Measurements from ENCODE around the gene PYGB.

Gene PYGB

DNA sequence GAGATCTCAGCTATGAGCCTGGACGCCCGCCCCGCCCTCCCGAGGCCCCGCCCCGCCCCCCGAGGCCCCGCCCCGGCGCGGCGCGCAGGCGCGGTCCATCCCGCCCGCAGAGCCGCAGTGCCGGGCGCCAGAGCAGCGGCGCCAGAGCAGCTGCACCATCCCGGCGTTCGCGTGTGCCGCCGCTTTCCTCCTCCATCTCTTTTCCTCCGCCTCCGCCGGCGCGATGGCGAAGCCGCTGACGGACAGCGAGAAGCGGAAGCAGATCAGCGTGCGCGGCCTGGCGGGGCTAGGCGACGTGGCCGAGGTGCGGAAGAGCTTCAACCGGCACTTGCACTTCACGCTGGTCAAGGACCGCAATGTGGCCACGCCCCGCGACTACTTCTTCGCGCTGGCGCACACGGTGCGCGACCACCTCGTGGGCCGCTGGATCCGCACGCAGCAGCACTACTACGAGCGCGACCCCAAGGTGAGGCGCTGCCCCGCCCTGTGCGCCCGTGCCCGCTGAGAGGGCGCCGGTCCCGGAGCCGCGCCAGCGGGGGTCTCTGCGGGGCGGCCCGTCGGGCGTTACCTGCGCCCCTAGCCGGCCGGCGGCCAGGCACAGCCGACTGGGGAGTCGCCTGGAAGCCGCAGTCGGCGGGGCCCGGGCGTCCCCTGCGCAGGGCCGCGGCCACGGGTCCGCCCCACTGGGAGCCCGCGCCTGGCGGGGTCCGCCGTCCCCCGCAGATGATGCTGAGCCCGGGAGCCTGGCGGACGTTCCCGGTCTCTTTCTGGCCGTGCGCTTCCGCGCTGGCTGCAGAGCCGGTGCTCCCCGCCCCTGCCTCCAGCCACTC lies at the start of gene PYGB:
PYGB (plus strand) TSS at position 130 of the 830 bp plus-strand sequence; CDS start at position 224, 94 bp downstream.
- H3K4me3 ChIP-seq (ENCODE audit: low read depth, low read length), result peak within 1 kb of the TSS; percentile 73

GRCh38 chr20:25198663-25199383 lies 49.1 kb upstream of the PYGB start:
- H3K4me3 ChIP-seq (ENCODE audit: low read depth, low read length), result no peak overlapping the region

- H3K4me3 ChIP-seq (ENCODE audit: low read depth, low read length), result no peak overlapping the region
These were observed 48.2 kb upstream of the PYGB start for GRCh38 chr20:25199473-25200260.

GRCh38 chr20:25203089-25203488 lies 44.8 kb upstream of the PYGB start:
- no peak overlapping the region for H3K4me3 ChIP-seq (ENCODE audit: low read depth, low read length)

GRCh38 chr20:25203871-25204320 lies 44.0 kb upstream of the PYGB start:
- no peak overlapping the region for H3K4me3 ChIP-seq (ENCODE audit: low read depth, low read length)

- no peak overlapping the region for H3K4me3 ChIP-seq (ENCODE audit: low read depth, low read length)
These were observed 43.2 kb upstream of the PYGB start for GRCh38 chr20:25204550-25205276.

DNA sequence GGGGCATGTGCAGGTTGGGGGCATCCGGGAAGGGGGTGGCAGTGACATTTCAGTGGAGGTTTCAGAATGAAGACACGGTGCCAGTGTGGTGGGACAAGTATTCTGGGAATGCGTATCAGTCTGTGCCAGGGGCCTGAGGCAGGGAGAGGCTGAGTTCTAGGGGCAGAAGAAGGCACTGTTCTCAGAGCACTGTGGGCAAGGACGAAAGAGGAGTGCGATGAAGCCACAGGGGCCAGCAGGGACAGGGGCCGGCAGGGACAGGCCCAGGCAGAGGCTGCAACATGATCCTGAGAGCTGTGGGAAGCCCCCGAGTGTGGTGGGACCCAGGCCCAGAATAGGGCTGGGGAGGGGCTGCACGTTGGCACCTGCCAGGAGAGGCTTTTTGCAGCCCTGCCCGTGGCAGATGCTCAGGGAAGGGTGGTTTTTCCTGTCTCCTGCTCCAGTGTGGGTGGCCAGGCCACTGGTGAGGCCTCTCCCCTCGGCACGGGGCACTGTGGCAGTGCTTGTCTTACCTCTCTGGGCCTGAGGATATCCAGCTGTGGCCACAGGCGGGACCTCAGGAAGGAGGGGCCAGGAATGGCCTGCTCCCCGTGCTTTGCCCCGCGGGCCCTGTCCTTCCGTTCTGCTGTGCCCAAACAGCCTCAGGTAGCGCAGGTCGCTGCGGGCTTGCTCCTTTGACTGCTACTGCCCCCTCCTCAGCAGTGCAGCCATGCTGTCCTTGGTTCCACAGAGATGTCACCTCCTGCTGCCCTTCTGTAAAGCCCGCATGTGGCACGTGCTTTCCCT lies 42.4 kb upstream of the PYGB start:
- no peak overlapping the region for H3K4me3 ChIP-seq (ENCODE audit: low read depth, low read length)

GRCh38 chr20:25206063-25206403 lies 41.9 kb upstream of the PYGB start:
- no peak overlapping the region for H3K4me3 ChIP-seq (ENCODE audit: low read depth, low read length)

- no peak overlapping the region for H3K4me3 ChIP-seq (ENCODE audit: low read depth, low read length)
These were observed 41.3 kb upstream of the PYGB start for GRCh38 chr20:25206548-25206947.

- H3K4me3 ChIP-seq (ENCODE audit: low read depth, low read length), result no peak overlapping the region
These were observed 40.5 kb upstream of the PYGB start for GRCh38 chr20:25207149-25207959.

- no peak overlapping the region for H3K4me3 ChIP-seq (ENCODE audit: low read depth, low read length)
These were observed 39.8 kb upstream of the PYGB start for GRCh38 chr20:25207960-25208534.

DNA sequence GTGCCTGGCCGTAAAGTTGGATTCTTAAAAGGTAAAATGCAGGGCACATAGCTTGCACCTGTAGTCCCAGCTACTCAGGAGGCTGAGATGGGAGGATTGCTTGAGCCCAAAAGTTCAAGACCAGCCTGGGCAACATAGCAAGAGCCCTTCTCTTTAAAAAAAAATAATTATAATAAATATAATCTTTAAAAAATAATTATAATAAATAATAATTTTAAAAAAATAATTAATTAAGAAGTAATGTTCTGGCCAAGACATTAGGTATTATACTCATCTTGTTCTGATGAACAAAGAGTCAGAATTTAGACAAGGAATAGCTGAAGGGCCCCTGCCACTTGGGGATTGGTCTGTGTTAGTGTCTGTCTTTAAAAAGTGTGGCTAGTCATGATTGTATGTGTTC lies 38.5 kb upstream of the PYGB start:
- H3K4me3 ChIP-seq (ENCODE audit: low read depth, low read length), result no peak overlapping the region

DNA sequence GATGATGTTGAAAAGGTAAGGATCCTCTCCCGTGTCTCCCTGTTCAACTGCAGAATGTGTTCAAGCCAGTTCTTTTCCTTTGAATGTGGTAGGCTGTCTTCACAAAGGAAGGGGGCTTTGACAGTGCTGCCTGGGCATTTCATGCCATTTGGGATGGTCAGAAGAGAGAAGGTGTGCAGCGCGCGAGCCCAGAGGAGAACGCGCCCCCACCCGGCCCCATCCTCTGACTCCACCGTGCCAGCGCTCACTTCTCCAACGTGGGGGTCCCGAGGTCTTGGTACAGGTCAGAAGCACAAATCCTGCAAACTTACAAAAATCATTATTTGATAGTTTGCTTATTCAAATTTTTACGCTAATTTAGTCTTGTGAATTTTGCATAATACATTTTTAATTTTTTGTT lies 38.0 kb upstream of the PYGB start:
- H3K4me3 ChIP-seq (ENCODE audit: low read depth, low read length), result no peak overlapping the region

GRCh38 chr20:25211273-25211672 lies 36.6 kb upstream of the PYGB start:
- H3K4me3 ChIP-seq (ENCODE audit: low read depth, low read length), result no peak overlapping the region

DNA sequence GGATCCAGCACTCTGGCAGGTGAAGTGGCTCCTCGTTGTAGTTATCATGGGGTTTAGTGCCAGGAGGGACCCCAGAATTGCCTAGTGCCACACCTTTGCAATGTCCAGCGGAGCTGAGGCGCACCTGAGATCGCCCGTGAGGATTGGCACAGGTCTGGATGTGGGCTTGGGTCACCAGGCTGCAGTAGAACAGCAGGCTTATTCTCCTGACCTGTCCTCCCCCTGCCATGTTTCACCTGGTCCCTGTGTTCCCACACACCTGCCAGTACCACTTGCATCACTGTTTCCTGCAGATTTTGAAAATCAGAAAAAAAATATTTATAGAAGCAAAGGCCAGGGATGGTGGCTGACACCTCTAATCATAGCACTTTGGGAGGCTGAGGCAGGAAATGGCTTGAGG lies 35.6 kb upstream of the PYGB start:
- no peak overlapping the region for H3K4me3 ChIP-seq (ENCODE audit: low read depth, low read length)

- H3K4me3 ChIP-seq (ENCODE audit: low read depth, low read length), result no peak overlapping the region
These were observed 34.1 kb upstream of the PYGB start for GRCh38 chr20:25213566-25214425.

- H3K4me3 ChIP-seq (ENCODE audit: low read depth, low read length), result no peak overlapping the region
These were observed 33.5 kb upstream of the PYGB start for GRCh38 chr20:25214426-25214790.

DNA sequence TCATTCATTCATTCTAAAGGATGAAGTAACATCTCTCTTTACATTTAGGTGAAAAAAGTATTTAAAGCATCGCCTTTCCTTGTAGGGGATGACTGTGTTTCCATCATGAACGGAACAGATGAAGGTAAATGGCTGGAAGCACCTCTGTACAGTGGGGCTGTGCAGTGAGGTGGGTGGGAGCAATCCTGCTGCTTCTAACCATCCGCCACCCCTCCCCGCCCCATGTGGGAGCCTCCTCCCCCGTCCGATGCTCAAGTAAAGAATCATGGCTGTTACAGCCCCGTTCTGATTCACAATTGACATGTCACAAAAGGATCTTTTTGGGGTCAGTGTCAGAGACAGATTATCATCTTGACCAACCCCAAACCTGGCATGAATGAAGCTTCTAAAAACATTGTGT lies 33.1 kb upstream of the PYGB start:
- no peak overlapping the region for H3K4me3 ChIP-seq (ENCODE audit: low read depth, low read length)

Measured in iPS-11a (cell line).